Stimulated activated naive CD4-positive, alpha-beta T cell treated with Interleukin-2 at 50 U/mL for 16 hours (primary cell): ENCODE measurements around the gene MUC6.

Experiments
- DNase-seq: peaks from one replicate; lab custom pipeline; 2025; lab: John Stamatoyannopoulos, UW

Gene MUC6

GRCh38 chr11:1038361-1038760, 1.8 kb upstream of the MUC6 start:
- no peak for DNase-seq

- no peak for DNase-seq
Measured at GRCh38 chr11:1037506-1038055, 1.1 kb upstream of the MUC6 start.

GRCh38 chr11:1036931-1037330, 413 bp upstream of the MUC6 start:
- DNase-seq = no peak

- no peak for DNase-seq
Measured at GRCh38 chr11:1035577-1036283, 788 bp downstream of the MUC6 start.

GRCh38 chr11:1034456-1035295, 1.8 kb downstream of the MUC6 start:
- DNase-seq = no peak

GRCh38 chr11:1034001-1034400, 2.5 kb downstream of the MUC6 start:
- no peak for DNase-seq

GRCh38 chr11:1033016-1033798, 3.3 kb downstream of the MUC6 start:
- DNase-seq = no peak

- DNase-seq = no peak
Measured at GRCh38 chr11:1032310-1032891, 4.1 kb downstream of the MUC6 start.

GRCh38 chr11:1031121-1031899, 5.2 kb downstream of the MUC6 start:
- DNase-seq = no peak

- no peak for DNase-seq
Measured at GRCh38 chr11:1030556-1030955, 6.0 kb downstream of the MUC6 start.

GRCh38 chr11:1030086-1030485, 6.4 kb downstream of the MUC6 start:
- DNase-seq = no peak

- DNase-seq = no peak
Measured at GRCh38 chr11:1029654-1030053, 6.9 kb downstream of the MUC6 start.

- DNase-seq = no peak
Measured at GRCh38 chr11:1029051-1029450, 7.5 kb downstream of the MUC6 start.

- no peak for DNase-seq
Measured at GRCh38 chr11:1028616-1029015, 7.9 kb downstream of the MUC6 start.

- DNase-seq = no peak
Measured at GRCh38 chr11:1028291-1028540, 8.3 kb downstream of the MUC6 start.

- DNase-seq = no peak
Measured at GRCh38 chr11:1027483-1028290, 8.8 kb downstream of the MUC6 start.

GRCh38 chr11:1026641-1027482, 9.7 kb downstream of the MUC6 start:
- DNase-seq = no peak

GRCh38 chr11:1026163-1026450, 10.4 kb downstream of the MUC6 start:
- no peak for DNase-seq

GRCh38 chr11:1025410-1026162, 10.9 kb downstream of the MUC6 start:
- no peak for DNase-seq
